M059J (cell line): Measurements from ENCODE around the gene RSPO3. TPM values are rescaled to one million over a fixed set of nuclear protein-coding genes. Genes with fewer than 3 reads are reported as not detected.
A peak's percentile ranks its signal among the peaks of the same experiment; 100 is the strongest.
"Not testable (repeated sequence)": the region's sequence is repeated elsewhere in the genome, so short reads cannot be mapped to it uniquely, and the experiment has no call there.

Experiments
- DNase-seq: peaks from one replicate; pipeline ENCODE4 v3.0.0-alpha.2; 2012; ENCODE audit warnings: low read depth
- total RNA-seq: library from RNA; depleted of rRNA; stranded (reverse); fragments of >200 nt; shearing (Covaris generic); gene quantifications from 2 replicates; pipeline ENCODE4 v1.2.3, GENCODE V29; 2014; rRNA removed

Gene RSPO3
- total RNA-seq, result 0.42 TPM in 1 of 2 replicates, not detected in the other

- DNase-seq, result peak; percentile 62
These were observed at the start of gene RSPO3 for GRCh38 chr6:127118298-127119101. Gene RSPO3, plus strand, starts transcription at chr6:127118671. Its CDS starts 522 bp downstream, at chr6:127119193.

GRCh38 chr6:127069659-127070279 is 48.7 kb upstream of the RSPO3 start:
- peak; percentile 59 for DNase-seq

GRCh38 chr6:127073222-127073621 is 45.2 kb upstream of the RSPO3 start:
- DNase-seq, result no peak

- DNase-seq, result no peak
These were observed 42.0 kb upstream of the RSPO3 start for GRCh38 chr6:127076466-127076865.

GRCh38 chr6:127077886-127078285 is 40.6 kb upstream of the RSPO3 start:
- DNase-seq, result no peak

GRCh38 chr6:127078669-127079068 is 39.8 kb upstream of the RSPO3 start:
- DNase-seq, result no peak

GRCh38 chr6:127079681-127080080 is 38.8 kb upstream of the RSPO3 start:
- no peak for DNase-seq

GRCh38 chr6:127080081-127080480 is 38.4 kb upstream of the RSPO3 start:
- DNase-seq, result no peak

GRCh38 chr6:127083231-127083962 is 35.1 kb upstream of the RSPO3 start:
- no peak for DNase-seq

GRCh38 chr6:127083963-127084310 is 34.5 kb upstream of the RSPO3 start:
- no peak for DNase-seq

- DNase-seq, result no peak
These were observed 33.3 kb upstream of the RSPO3 start for GRCh38 chr6:127085181-127085580.

- no peak for DNase-seq
These were observed 28.4 kb upstream of the RSPO3 start for GRCh38 chr6:127090051-127090450.

- DNase-seq, result no peak
These were observed 26.0 kb upstream of the RSPO3 start for GRCh38 chr6:127092466-127092865.

GRCh38 chr6:127094791-127095190 is 23.7 kb upstream of the RSPO3 start:
- no peak for DNase-seq

GRCh38 chr6:127096167-127096566 is 22.3 kb upstream of the RSPO3 start:
- DNase-seq, result peak; percentile 22

GRCh38 chr6:127097442-127097841 is 21.0 kb upstream of the RSPO3 start:
- DNase-seq, result not testable (repeated sequence)

- DNase-seq, result peak; percentile 17
These were observed 17.8 kb upstream of the RSPO3 start for GRCh38 chr6:127100510-127101140.

- DNase-seq, result peak; percentile 89
These were observed 16.2 kb upstream of the RSPO3 start for GRCh38 chr6:127102299-127102698.

GRCh38 chr6:127102859-127103258 is 15.6 kb upstream of the RSPO3 start:
- DNase-seq, result no peak

GRCh38 chr6:127103482-127103881 is 15.0 kb upstream of the RSPO3 start:
- peak; percentile 30 for DNase-seq

- no peak for DNase-seq
These were observed 10.6 kb upstream of the RSPO3 start for GRCh38 chr6:127107916-127108315.

- no peak for DNase-seq
These were observed 7.8 kb upstream of the RSPO3 start for GRCh38 chr6:127110712-127111111.
